IMR-90 (cell line): ENCODE results near the gene PCED1B. TPM values are rescaled to one million over a fixed set of nuclear protein-coding genes. Genes with fewer than 3 reads are reported as not detected.

Experiments used
- ATAC-seq: fragments of 200-7000 bp; cut with Tn5 transposase; 2 replicates; pipeline ENCODE4 v1.9.1; 2020; ENCODE audit warnings: low read depth, mild to moderate bottlenecking, moderate library complexity
- BruUV-seq: library from RNA; stranded (reverse); fragments of 400-500 nt; replicated peaks from 2 replicates; lab custom pipeline; 2021; lab: Mats Ljungman, UMichigan
- CTCF ChIA-PET: fragments of 300-600 bp; formaldehyde crosslinking; extraction: SDS; loops from one replicate; lab custom pipeline; 2021; ENCODE audit warnings: antibody characterized with exemption; lab: Yijun Ruan, JAX
- POLR2A ChIA-PET: fragments of 300-600 bp; sonication (Branson Sonifier 250); formaldehyde crosslinking; loops from one replicate; lab custom pipeline; 2022; ENCODE audit warnings: antibody characterized with exemption; ENCODE audit not compliant: unreplicated experiment; lab: Charles Lee
- DNase-seq: peaks from one replicate; pipeline ENCODE4 v3.0.0; 2013
- H2AFZ ChIP-seq: replicated peaks from 2 replicates; pipeline ENCODE3; 2013; ENCODE audit warnings: low read length, mild to moderate bottlenecking; ENCODE audit not compliant: poor library complexity
- H2AK5ac ChIP-seq: 2 replicates; pipeline ENCODE4 v1.6.1; 2013; ENCODE audit warnings: low read depth, low read length, inconsistent platforms
- H2AK9ac ChIP-seq: replicated peaks from 2 replicates; pipeline ENCODE3; 2013; ENCODE audit warnings: mild to moderate bottlenecking, low read depth, low read length, moderate library complexity; ENCODE audit not compliant: poor library complexity
- H2BK120ac ChIP-seq: 2 replicates; pipeline ENCODE4 v1.6.1; 2013; ENCODE audit warnings: low read depth, low read length, inconsistent platforms
- H2BK15ac ChIP-seq: 3 replicates; pipeline ENCODE4 v1.6.1; 2013; ENCODE audit warnings: low read depth, low read length, inconsistent platforms
- H2BK20ac ChIP-seq: 2 replicates; pipeline ENCODE4 v1.6.1; 2013; ENCODE audit warnings: low read depth, mild to moderate bottlenecking, inconsistent platforms, low read length, moderate library complexity
- H2BK5ac ChIP-seq: 2 replicates; pipeline ENCODE4 v1.6.1; 2013; ENCODE audit warnings: mild to moderate bottlenecking, low read depth, low read length, inconsistent platforms; ENCODE audit not compliant: poor library complexity, severe bottlenecking
- H3K14ac ChIP-seq: replicated peaks from 2 replicates; pipeline ENCODE4 v1.6.1; 2013; ENCODE audit warnings: low read depth, low read length, inconsistent platforms
- H3K18ac ChIP-seq: 2 replicates; pipeline ENCODE4 v1.6.1; 2013; ENCODE audit warnings: low read depth, low read length, control low read depth
- H3K23ac ChIP-seq: 2 replicates; pipeline ENCODE4 v1.6.1; 2013; ENCODE audit warnings: low read depth, low read length, inconsistent platforms
- H3K27ac ChIP-seq: 2 replicates; pipeline ENCODE4 v1.5.1; 2013; ENCODE audit warnings: mild to moderate bottlenecking, control low read depth, low read length; ENCODE audit not compliant: insufficient read depth
- H3K27me3 ChIP-seq: 2 replicates; pipeline ENCODE4 v1.6.1; 2013; ENCODE audit warnings: low read length; ENCODE audit not compliant: control insufficient read depth, insufficient read depth
- H3K36me3 ChIP-seq: 2 replicates; pipeline ENCODE4 v1.6.1; 2013; ENCODE audit warnings: low read length, mixed read lengths; ENCODE audit not compliant: control insufficient read depth, insufficient read depth
- H3K4ac ChIP-seq: 2 replicates; pipeline ENCODE4 v1.6.1; 2013; ENCODE audit warnings: low read depth, low read length, inconsistent platforms
- H3K4me1 ChIP-seq: 2 replicates; pipeline ENCODE4 v1.6.1; 2013; ENCODE audit warnings: low read length, mixed read lengths; ENCODE audit not compliant: control insufficient read depth, insufficient read depth
- H3K4me2 ChIP-seq: 2 replicates; pipeline ENCODE4 v1.6.1; 2013; ENCODE audit warnings: low read depth, mild to moderate bottlenecking, control low read depth, low read length, moderate library complexity
- H3K4me3 ChIP-seq: 2 replicates; pipeline ENCODE4 v1.5.1; 2013; ENCODE audit warnings: low read depth, mild to moderate bottlenecking, control low read depth, low read length, moderate library complexity; ENCODE audit not compliant: insufficient read depth
- H3K56ac ChIP-seq: 2 replicates; pipeline ENCODE4 v1.6.1; 2013; ENCODE audit warnings: low read length, inconsistent platforms; ENCODE audit not compliant: insufficient read depth; ENCODE audit errors: extremely low read depth
- H3K79me1 ChIP-seq, 2 experiments: 2 replicates each; pipeline ENCODE4 v1.6.1; 2013; ENCODE audit warnings: low read length in 2 of 2, inconsistent platforms in 1 of 2, low read depth in 1 of 2
- H3K9ac ChIP-seq: 2 replicates; pipeline ENCODE4 v1.6.1; 2013; ENCODE audit warnings: low read depth, low read length, control low read depth
- H3K9me1 ChIP-seq: 2 replicates; pipeline ENCODE4 v1.6.1; 2013; ENCODE audit warnings: low read length, inconsistent platforms; ENCODE audit not compliant: insufficient read depth
- H3K9me3 ChIP-seq: 2 replicates; pipeline ENCODE4 v1.6.1; 2013; ENCODE audit warnings: low read length; ENCODE audit not compliant: control insufficient read depth, insufficient read depth
- H4K20me1 ChIP-seq: 2 replicates; pipeline ENCODE4 v1.6.1; 2013; ENCODE audit warnings: low read length, inconsistent platforms; ENCODE audit not compliant: insufficient read depth
- H4K5ac ChIP-seq: 2 replicates; pipeline ENCODE4 v1.6.1; 2013; ENCODE audit warnings: mild to moderate bottlenecking, low read depth, low read length, control low read depth
- H4K8ac ChIP-seq, 2 experiments: 2 replicates each; pipeline ENCODE4 v1.6.1; 2013; ENCODE audit warnings: low read depth in 2 of 2, low read length in 2 of 2, control low read depth in 1 of 2, inconsistent platforms in 1 of 2
- H4K91ac ChIP-seq: 2 replicates; pipeline ENCODE4 v1.6.1; 2013; ENCODE audit warnings: low read depth, low read length, inconsistent platforms; ENCODE audit not compliant: insufficient read depth
- BHLHE40 ChIP-seq: fragments of 150-350 bp; IDR thresholded peaks from 2 replicates; pipeline ENCODE4 v1.6.1; 2016; ENCODE audit warnings: mild to moderate bottlenecking, low read depth, low read length
- CEBPB ChIP-seq: IDR thresholded peaks from 2 replicates; pipeline ENCODE4 v1.6.1; 2012; ENCODE audit warnings: low read depth, low read length, improper control_type of control experiment
- FOS ChIP-seq: fragments of 150-350 bp; IDR thresholded peaks from 2 replicates; pipeline ENCODE4 v1.6.1; 2016; ENCODE audit warnings: low read depth, low read length
- MAFK ChIP-seq: IDR thresholded peaks from 2 replicates; pipeline ENCODE4 v1.6.1; 2012; ENCODE audit warnings: low read depth, low read length, improper control_type of control experiment
- MAZ ChIP-seq: IDR thresholded peaks from 2 replicates; pipeline ENCODE4 v1.6.1; 2012; ENCODE audit warnings: low read depth, mild to moderate bottlenecking, low read length, improper control_type of control experiment, moderate library complexity, borderline replicate concordance
- MXI1 ChIP-seq: IDR thresholded peaks from 2 replicates; pipeline ENCODE4 v1.6.1; 2012; ENCODE audit warnings: low read depth, mild to moderate bottlenecking, low read length, moderate library complexity, borderline replicate concordance
- RAD21 ChIP-seq: IDR thresholded peaks from 2 replicates; pipeline ENCODE4 v1.6.1; 2012; ENCODE audit warnings: low read length, improper control_type of control experiment
- RFX5 ChIP-seq: IDR thresholded peaks from 2 replicates; pipeline ENCODE4 v1.8.0; 2012; ENCODE audit warnings: low read depth, mild to moderate bottlenecking, low read length, moderate library complexity
- SMC3 ChIP-seq: fragments of 150-350 bp; IDR thresholded peaks from 2 replicates; pipeline ENCODE4 v1.6.1; 2016; ENCODE audit warnings: low read depth, mild to moderate bottlenecking, antibody characterized with exemption, low read length, moderate library complexity
- WGBS, 2 experiments: methylation state at CpG; one replicate each; pipeline versions ENCODE4 v1.1.5 to v1.1.7; 2013; ENCODE audit warnings: missing lambda C conversion rate in 2 of 2; ENCODE audit not compliant: insufficient read length in 1 of 2; ENCODE audit errors: extremely low coverage in 2 of 2; 5-methylcytosine and 5-hydroxymethylcytosine counted together
- dilution Hi-C: fragments of 300-500 bp; cut with HindIII; formaldehyde crosslinking; loops from one replicate; pipeline ENCODE4 v1.14.3; 2018; ENCODE audit warnings: low sequenced_read_pairs; ENCODE audit not compliant: unreplicated experiment
- in situ Hi-C: fragments of 300-500 bp; cut with MboI; formaldehyde crosslinking; loops from 3 replicates; pipeline ENCODE4 v1.14.3; 2019; ENCODE audit warnings: low sequenced_read_pairs, inconsistent platforms, mixed read lengths
- intact Hi-C: fragments of 100-400 bp; cut with micrococcal nuclease; formaldehyde crosslinking; loops from 2 replicates; pipeline ENCODE4 v1.10.0; 2022
- polyA plus RNA-seq, 3 experiments: library from polyadenylated mRNA; depleted of rRNA; stranded (reverse); fragments of >200 nt; gene quantifications; 2 replicates each; pipeline ENCODE4 v1.2.3, GENCODE V29; 2012; ENCODE audit warnings: low replicate concordance in 1 of 3
- total RNA-seq: library from RNA; depleted of rRNA; stranded (reverse); fragments of >200 nt; gene quantifications from 2 replicates; pipeline ENCODE4 v1.2.3, GENCODE V29; 2012
- TF ChIP-seq, protein P1 (sequence below): fragments of 150-350 bp; IDR thresholded peaks from 2 replicates; pipeline ENCODE4 v1.6.1; 2016; ENCODE audit warnings: low read depth, mild to moderate bottlenecking, low read length, moderate library complexity, borderline replicate concordance
- TF ChIP-seq, protein P2 (sequence below): fragments of 150-350 bp; IDR thresholded peaks from 2 replicates; pipeline ENCODE4 v1.6.1; 2017; ENCODE audit warnings: mild to moderate bottlenecking, antibody characterized with exemption, low read length, low read depth
- TF ChIP-seq, protein P3 (sequence below): conservative IDR thresholded peaks from 2 replicates; pipeline ENCODE4 v1.5.1; 2012; ENCODE audit warnings: mild to moderate bottlenecking, low read depth, low read length, improper control_type of control experiment

PCED1B gene
- total and polyA plus RNA-seq, 2 of the 4 experiments (the other 2 are of a cell fraction): 0.36 to 2.6 TPM

DNA sequence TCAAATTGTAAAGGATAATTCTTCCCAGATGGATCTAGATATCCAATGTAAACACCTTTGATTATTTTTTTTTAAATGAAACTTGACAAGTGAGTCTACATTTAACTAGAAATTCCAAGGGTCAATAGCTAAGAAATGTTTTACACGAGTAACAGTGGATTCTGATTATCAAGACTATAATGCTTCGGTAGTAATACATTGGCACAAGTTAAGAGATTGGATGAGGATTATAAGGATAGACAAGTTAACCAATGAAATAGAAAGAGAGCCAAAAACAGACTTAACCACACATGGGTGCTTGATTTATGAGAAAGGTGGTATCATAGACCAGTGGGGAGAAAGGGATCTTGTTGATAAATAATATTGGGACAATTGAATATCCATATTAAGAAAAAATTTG lies 40.3 kb upstream of the PCED1B start:
- Histone ChIP-seq H3K36me3 (no peaks in the 10 kb centered on the region), H4K91ac (no peak overlapping the region), H3K9ac (no peak overlapping the region), H2AFZ (no peak overlapping the region), H2BK15ac (no peak overlapping the region), H3K18ac (no peak overlapping the region), H3K79me1 (no peaks in the 10 kb centered on the region), H3K14ac (no peak overlapping the region), H3K4me3 (no peak overlapping the region), H3K4me2 (no peak overlapping the region), H2BK120ac (no peak overlapping the region), H3K4me1 (peaks cover 4% of the 10 kb centered on the region; the same call in 1 of the 2 replicates), H3K27ac (no peak overlapping the region), H3K4ac (no peak overlapping the region), H3K9me3 (no peaks in the 10 kb centered on the region), H3K23ac (no peak overlapping the region), H4K5ac (no peak overlapping the region), H2AK5ac (no peak overlapping the region), H2BK5ac (no peak overlapping the region), H2AK9ac (no peak overlapping the region), H4K8ac (no peak overlapping the region), H2BK20ac (no peak overlapping the region), H3K9me1 (peaks cover 3% of the 10 kb centered on the region; the same call in 1 of the 2 replicates), H3K27me3 (no peaks in the 10 kb centered on the region), H3K56ac (no peak overlapping the region), H4K20me1 (no peaks in the 10 kb centered on the region)
- no peak for ATAC-seq
- ChIA-PET POLR2A (no interaction called here), CTCF (no interaction called here)
- in situ Hi-C loops: loop anchor here (10.0 kb wide), 1 partner anchor 646 kb away; no protein-coding TSS in a partner anchor
- intact Hi-C loops: loop anchor here (10.0 kb wide), 1 partner anchor 736 kb away; the partner anchor contains the start of gene SLC48A1
- BruUV-seq: no TSS peak
- dilution Hi-C loops: no loop called here
- DNase-seq: no peak
- TF ChIP-seq, protein P1, sequence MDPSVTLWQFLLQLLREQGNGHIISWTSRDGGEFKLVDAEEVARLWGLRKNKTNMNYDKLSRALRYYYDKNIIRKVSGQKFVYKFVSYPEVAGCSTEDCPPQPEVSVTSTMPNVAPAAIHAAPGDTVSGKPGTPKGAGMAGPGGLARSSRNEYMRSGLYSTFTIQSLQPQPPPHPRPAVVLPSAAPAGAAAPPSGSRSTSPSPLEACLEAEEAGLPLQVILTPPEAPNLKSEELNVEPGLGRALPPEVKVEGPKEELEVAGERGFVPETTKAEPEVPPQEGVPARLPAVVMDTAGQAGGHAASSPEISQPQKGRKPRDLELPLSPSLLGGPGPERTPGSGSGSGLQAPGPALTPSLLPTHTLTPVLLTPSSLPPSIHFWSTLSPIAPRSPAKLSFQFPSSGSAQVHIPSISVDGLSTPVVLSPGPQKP: no peak
- no peak for TF ChIP-seq SMC3
- TF ChIP-seq, protein P2, sequence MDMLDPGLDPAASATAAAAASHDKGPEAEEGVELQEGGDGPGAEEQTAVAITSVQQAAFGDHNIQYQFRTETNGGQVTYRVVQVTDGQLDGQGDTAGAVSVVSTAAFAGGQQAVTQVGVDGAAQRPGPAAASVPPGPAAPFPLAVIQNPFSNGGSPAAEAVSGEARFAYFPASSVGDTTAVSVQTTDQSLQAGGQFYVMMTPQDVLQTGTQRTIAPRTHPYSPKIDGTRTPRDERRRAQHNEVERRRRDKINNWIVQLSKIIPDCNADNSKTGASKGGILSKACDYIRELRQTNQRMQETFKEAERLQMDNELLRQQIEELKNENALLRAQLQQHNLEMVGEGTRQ: no peak
- no peak for TF ChIP-seq RAD21
- TF ChIP-seq MAFK: no peak
- TF ChIP-seq CEBPB: no peak
- TF ChIP-seq RFX5: no peak
- no peak for TF ChIP-seq MXI1
- TF ChIP-seq, protein P3, sequence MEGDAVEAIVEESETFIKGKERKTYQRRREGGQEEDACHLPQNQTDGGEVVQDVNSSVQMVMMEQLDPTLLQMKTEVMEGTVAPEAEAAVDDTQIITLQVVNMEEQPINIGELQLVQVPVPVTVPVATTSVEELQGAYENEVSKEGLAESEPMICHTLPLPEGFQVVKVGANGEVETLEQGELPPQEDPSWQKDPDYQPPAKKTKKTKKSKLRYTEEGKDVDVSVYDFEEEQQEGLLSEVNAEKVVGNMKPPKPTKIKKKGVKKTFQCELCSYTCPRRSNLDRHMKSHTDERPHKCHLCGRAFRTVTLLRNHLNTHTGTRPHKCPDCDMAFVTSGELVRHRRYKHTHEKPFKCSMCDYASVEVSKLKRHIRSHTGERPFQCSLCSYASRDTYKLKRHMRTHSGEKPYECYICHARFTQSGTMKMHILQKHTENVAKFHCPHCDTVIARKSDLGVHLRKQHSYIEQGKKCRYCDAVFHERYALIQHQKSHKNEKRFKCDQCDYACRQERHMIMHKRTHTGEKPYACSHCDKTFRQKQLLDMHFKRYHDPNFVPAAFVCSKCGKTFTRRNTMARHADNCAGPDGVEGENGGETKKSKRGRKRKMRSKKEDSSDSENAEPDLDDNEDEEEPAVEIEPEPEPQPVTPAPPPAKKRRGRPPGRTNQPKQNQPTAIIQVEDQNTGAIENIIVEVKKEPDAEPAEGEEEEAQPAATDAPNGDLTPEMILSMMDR: no peak
- no peak for TF ChIP-seq MAZ
- TF ChIP-seq BHLHE40: no peak
- no peak for TF ChIP-seq FOS
- no CpG with 5 or more reads among the region's 2 CpGs for WGBS, 2 experiments
